ENCODE data around the gene PAK4. TPM values are rescaled to one million over a fixed set of nuclear protein-coding genes. Genes with fewer than 3 reads are reported as not detected.

The PAK4 gene
- total and polyA plus RNA-seq, 5 donors from 2014 or later, result 0.87 to 10.9 (median 1.8) TPM

DNA sequence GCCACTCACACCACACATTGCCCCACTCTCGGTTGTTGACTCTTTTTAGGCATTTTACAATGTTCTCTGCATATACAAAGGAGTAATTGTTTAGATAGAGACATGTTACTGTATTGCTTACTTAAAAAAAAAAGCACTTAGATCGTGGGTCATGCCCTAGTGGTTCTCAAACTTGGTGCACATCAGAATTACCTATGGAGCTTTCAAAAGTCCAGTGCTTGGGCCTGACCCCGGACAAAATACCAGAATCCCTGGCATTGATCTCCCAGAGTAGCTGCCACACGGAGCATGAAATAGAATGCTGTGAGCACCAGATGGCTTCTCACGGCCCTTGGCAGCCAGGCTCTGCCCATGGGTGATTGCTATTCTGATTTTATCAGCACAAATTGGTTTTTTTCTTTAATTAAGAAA, 21.4 kb upstream of the PAK4 start:
- Histone ChIP-seq H3K4me1 (ENCODE audit: control insufficient read depth, insufficient read depth, low read length, poor library complexity, severe bottlenecking) (no peaks in the 10 kb centered on the region), H3K36me3 (ENCODE audit: control insufficient read depth, insufficient read depth, low read length) (no peaks in the 10 kb centered on the region), H3K27me3 (ENCODE audit: control insufficient read depth, insufficient read depth, low read length) (no peaks in the 10 kb centered on the region), H3K9me3 (ENCODE audit: control insufficient read depth in 2 of 2, low read length in 2 of 2) (no peaks in the 10 kb centered on the region), H3K27ac (ENCODE audit: insufficient read depth, low read length, poor library complexity, severe bottlenecking) (no peak overlapping the region), H3K4me3 (ENCODE audit: low read depth, low read length) (no peak overlapping the region)
- H3K4me1 Mint-ChIP-seq, result peaks cover 0 to 2% (median under 1%) of the 10 kb centered on the region in 4 donors
- no peak overlapping the region for H3K27ac Mint-ChIP-seq
- ATAC-seq (ENCODE audit: low read depth in 2 of 2), result no peak
- no peak overlapping the region for H3K4me3 Mint-ChIP-seq
- H3K36me3 Mint-ChIP-seq, result no peaks in the 10 kb centered on the region
- peaks cover 0 to 2% (median 0%) of the 10 kb centered on the region in 7 donors for H3K9me3 Mint-ChIP-seq
- peaks cover 9% of the 10 kb centered on the region for H3K27me3 Mint-ChIP-seq
- DNase-seq, result no peak

DNA sequence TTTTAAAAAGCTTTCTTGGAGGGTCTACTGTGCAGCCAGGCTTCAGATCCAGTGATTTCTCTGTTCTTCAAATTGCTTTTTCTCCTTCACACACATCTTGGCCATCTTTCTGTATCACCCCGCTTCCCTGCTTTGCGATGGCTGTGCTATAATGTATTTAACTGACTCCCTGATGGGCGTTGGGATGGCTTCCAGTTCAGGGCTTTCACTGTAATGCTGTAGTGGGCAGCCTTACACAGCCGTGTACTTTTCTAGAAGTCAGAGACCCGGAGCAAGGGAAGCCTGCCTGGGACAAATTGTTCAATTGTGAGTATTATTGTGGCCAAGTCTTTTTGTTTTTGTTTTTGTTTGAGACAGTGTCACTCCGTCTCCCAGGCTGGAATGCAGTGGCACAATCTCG, 19.4 kb upstream of the PAK4 start:
- H3K4me3 Mint-ChIP-seq, result no peak overlapping the region
- Histone ChIP-seq H3K4me3 (ENCODE audit: low read depth, low read length) (no peak overlapping the region), H3K27me3 (ENCODE audit: control insufficient read depth, insufficient read depth, low read length) (no peaks in the 10 kb centered on the region), H3K9me3 (ENCODE audit: control insufficient read depth in 2 of 2, low read length in 2 of 2) (no peaks in the 10 kb centered on the region), H3K27ac (ENCODE audit: insufficient read depth, low read length, poor library complexity, severe bottlenecking) (no peak overlapping the region), H3K4me1 (ENCODE audit: control insufficient read depth, insufficient read depth, low read length, poor library complexity, severe bottlenecking) (peaks cover 7% of the 10 kb centered on the region), H3K36me3 (ENCODE audit: control insufficient read depth, insufficient read depth, low read length) (no peaks in the 10 kb centered on the region)
- no peak for ATAC-seq (ENCODE audit: low read depth in 2 of 2)
- peaks cover 15% of the 10 kb centered on the region for H3K27me3 Mint-ChIP-seq
- H3K36me3 Mint-ChIP-seq, result no peaks in the 10 kb centered on the region
- H3K27ac Mint-ChIP-seq, result peak overlapping the region in 1 of 3 donors; percentile 49
- DNase-seq, result no peak
- peaks cover 0 to 7% (median 5%) of the 10 kb centered on the region in 4 donors for H3K4me1 Mint-ChIP-seq
- H3K9me3 Mint-ChIP-seq, result peaks cover 0 to 2% (median 0%) of the 10 kb centered on the region in 7 donors

DNA sequence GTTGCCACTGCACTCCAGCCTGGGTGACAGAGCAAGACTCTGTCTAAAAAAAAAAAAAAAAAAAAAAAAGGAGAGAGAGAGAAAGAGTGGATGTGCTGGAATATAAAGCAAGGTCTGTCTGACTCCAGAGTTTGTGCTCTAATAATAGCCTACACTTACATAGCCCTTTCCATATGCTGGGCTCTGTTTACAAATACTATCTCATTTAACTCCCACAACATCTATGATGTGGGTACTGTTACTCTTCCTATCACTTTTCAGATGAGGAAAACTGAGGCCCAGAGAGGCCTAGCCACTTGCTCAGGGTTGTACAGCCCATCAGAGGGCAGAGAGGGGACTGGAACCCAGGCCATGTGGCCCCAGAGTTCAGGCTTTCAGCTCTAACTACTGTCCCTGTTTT, 15.9 kb upstream of the PAK4 start:
- peaks cover 0 to 7% (median 5%) of the 10 kb centered on the region in 4 donors for H3K4me1 Mint-ChIP-seq
- H3K9me3 ChIP-seq (ENCODE audit: control insufficient read depth in 2 of 2, low read length in 2 of 2), result no peaks in the 10 kb centered on the region
- H3K27me3 ChIP-seq (ENCODE audit: control insufficient read depth, insufficient read depth, low read length), result no peaks in the 10 kb centered on the region
- no peaks in the 10 kb centered on the region for H3K36me3 ChIP-seq (ENCODE audit: control insufficient read depth, insufficient read depth, low read length)
- H3K27ac Mint-ChIP-seq, result no peak overlapping the region
- peaks cover 15% of the 10 kb centered on the region for H3K27me3 Mint-ChIP-seq
- no peak for ATAC-seq (ENCODE audit: low read depth in 2 of 2)
- H3K4me3 ChIP-seq (ENCODE audit: low read depth, low read length), result no peak overlapping the region
- H3K9me3 Mint-ChIP-seq, result no peaks in the 10 kb centered on the region
- H3K36me3 Mint-ChIP-seq, result no peaks in the 10 kb centered on the region
- peaks cover 7% of the 10 kb centered on the region for H3K4me1 ChIP-seq (ENCODE audit: control insufficient read depth, insufficient read depth, low read length, poor library complexity, severe bottlenecking)
- no peak overlapping the region for H3K27ac ChIP-seq (ENCODE audit: insufficient read depth, low read length, poor library complexity, severe bottlenecking)
- DNase-seq, result no peak
- H3K4me3 Mint-ChIP-seq, result no peak overlapping the region

DNA sequence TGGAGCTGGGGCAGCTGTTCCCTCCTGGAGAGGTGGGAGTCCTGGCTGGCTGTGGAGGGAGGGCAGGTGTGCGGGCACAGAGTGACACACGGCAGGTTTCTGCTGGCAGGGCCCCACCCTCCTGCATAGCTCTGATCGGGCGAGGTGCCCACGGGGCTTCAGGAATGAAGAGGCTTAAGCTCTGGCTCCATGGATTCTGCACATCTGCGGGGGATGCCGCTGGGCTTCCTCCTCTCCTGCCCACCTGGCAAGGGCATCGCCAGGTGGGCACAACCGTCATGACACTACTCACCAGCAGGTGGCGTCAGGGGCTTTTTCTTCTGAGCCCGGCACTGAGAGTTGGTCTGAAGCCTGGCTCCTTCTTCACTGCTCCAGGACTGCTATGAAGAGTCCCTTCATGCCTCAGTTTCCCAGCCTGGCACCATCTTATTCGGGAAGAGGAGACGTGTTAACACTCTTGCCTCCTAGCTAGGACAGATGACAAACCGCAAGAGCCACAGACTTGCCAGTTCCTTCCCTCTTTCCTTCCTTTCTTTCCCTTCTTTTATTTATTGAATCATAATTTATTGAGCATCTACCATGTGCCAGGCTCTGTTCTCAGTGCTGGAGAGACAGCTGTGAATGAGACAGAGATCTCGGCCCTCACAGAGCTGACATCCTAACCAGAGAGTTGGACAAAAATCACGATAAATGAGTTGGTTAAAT, 15.2 kb upstream of the PAK4 start:
- H3K27me3 ChIP-seq (ENCODE audit: control insufficient read depth, insufficient read depth, low read length), result no peaks in the 10 kb centered on the region
- no peak overlapping the region for H3K27ac ChIP-seq (ENCODE audit: insufficient read depth, low read length, poor library complexity, severe bottlenecking)
- peaks cover 7% of the 10 kb centered on the region for H3K4me1 ChIP-seq (ENCODE audit: control insufficient read depth, insufficient read depth, low read length, poor library complexity, severe bottlenecking)
- no peaks in the 10 kb centered on the region for H3K36me3 Mint-ChIP-seq
- peaks cover 0 to 7% (median 5%) of the 10 kb centered on the region in 4 donors for H3K4me1 Mint-ChIP-seq
- H3K36me3 ChIP-seq (ENCODE audit: control insufficient read depth, insufficient read depth, low read length), result no peaks in the 10 kb centered on the region
- DNase-seq, result peak; percentile 52 to 67 (median 58)
- H3K27ac Mint-ChIP-seq, result peak overlapping the region; percentile 57 to 75 (median 64)
- peak; percentile 83 for ATAC-seq (ENCODE audit: low read depth in 2 of 2)
- H3K27me3 Mint-ChIP-seq, result peaks cover 15% of the 10 kb centered on the region
- H3K9me3 Mint-ChIP-seq, result no peaks in the 10 kb centered on the region
- H3K9me3 ChIP-seq (ENCODE audit: control insufficient read depth in 2 of 2, low read length in 2 of 2), result no peaks in the 10 kb centered on the region
- no peak overlapping the region for H3K4me3 ChIP-seq (ENCODE audit: low read depth, low read length)
- no peak overlapping the region for H3K4me3 Mint-ChIP-seq

DNA sequence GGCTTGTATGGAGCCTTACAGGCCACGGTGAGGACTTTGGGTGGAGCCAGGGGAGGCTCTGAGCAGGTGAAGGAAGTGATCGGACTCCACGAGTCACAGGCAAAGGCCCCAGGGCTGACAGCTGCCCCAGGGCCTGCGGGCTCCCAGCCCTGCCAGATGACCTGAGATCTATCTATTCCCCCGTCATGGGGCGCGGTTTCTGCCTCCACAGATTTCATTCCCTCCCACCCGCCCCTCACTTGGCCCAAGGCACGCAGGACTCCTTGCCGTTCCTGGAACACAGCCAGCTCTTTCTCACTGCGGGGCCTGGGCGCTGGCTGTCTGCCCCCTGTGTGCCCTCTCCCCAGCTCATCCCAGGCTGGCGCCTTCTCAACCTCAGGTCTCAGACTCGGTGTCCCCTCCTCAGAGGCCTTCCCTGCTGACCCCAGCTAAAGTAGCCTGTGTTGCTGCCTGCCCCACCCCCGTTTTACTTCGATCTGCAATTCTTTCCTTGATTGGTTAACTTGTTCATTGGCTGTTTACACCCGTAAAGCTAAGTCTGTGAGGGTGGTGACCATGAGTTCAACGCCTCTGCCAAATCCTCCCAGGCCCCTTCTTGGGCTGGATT, 13.9 kb upstream of the PAK4 start:
- H3K27ac Mint-ChIP-seq, result no peak overlapping the region

DNA sequence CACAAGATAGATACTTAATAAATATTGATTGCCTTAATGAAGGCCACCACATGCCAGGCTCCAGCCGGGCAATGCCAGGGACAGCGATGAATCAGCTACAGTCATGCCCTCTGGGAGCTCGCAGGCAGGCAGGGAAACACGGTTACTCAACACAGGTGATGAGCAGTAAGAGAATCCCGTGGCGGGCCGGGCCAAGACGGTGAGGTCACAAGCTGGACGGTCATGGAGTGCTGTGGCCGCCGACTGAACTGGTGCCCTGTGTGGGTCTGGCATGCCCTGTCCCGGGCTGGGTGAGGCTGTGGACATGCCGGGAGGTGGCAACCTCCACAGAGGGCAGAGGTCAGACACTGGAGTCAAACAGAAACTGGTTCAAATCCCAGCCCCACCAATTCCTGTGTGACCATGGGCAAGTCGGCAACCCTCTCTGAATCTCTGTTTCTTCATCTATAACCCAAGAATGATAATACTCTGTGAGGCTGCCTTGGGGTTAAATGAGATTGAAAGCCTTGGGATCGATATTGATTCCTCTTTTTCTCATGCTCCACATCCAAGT, 13.2 kb upstream of the PAK4 start:
- H3K4me1 Mint-ChIP-seq, result peaks cover 0 to 7% (median 5%) of the 10 kb centered on the region in 4 donors
- Histone ChIP-seq H3K4me3 (ENCODE audit: low read depth, low read length) (no peak overlapping the region), H3K27me3 (ENCODE audit: control insufficient read depth, insufficient read depth, low read length) (no peaks in the 10 kb centered on the region), H3K9me3 (ENCODE audit: control insufficient read depth in 2 of 2, low read length in 2 of 2) (no peaks in the 10 kb centered on the region), H3K4me1 (ENCODE audit: control insufficient read depth, insufficient read depth, low read length, poor library complexity, severe bottlenecking) (peaks cover 7% of the 10 kb centered on the region), H3K27ac (ENCODE audit: insufficient read depth, low read length, poor library complexity, severe bottlenecking) (no peak overlapping the region), H3K36me3 (ENCODE audit: control insufficient read depth, insufficient read depth, low read length) (no peaks in the 10 kb centered on the region)
- no peaks in the 10 kb centered on the region for H3K9me3 Mint-ChIP-seq
- ATAC-seq (ENCODE audit: low read depth in 2 of 2) (no peak), DNase-seq (no peak)
- no peaks in the 10 kb centered on the region for H3K36me3 Mint-ChIP-seq
- H3K27me3 Mint-ChIP-seq, result peaks cover 15% of the 10 kb centered on the region
- H3K4me3 Mint-ChIP-seq, result no peak overlapping the region
- H3K27ac Mint-ChIP-seq, result no peak overlapping the region

More for the DNA sequence above, 13.9 kb upstream of the PAK4 start:
- DNase-seq (no peak), ATAC-seq (ENCODE audit: low read depth in 2 of 2) (no peak)
- Histone ChIP-seq H3K36me3 (ENCODE audit: control insufficient read depth, insufficient read depth, low read length) (no peaks in the 10 kb centered on the region), H3K27ac (ENCODE audit: insufficient read depth, low read length, poor library complexity, severe bottlenecking) (no peak overlapping the region), H3K9me3 (ENCODE audit: control insufficient read depth in 2 of 2, low read length in 2 of 2) (no peaks in the 10 kb centered on the region), H3K4me3 (ENCODE audit: low read depth, low read length) (no peak overlapping the region), H3K4me1 (ENCODE audit: control insufficient read depth, insufficient read depth, low read length, poor library complexity, severe bottlenecking) (peaks cover 7% of the 10 kb centered on the region), H3K27me3 (ENCODE audit: control insufficient read depth, insufficient read depth, low read length) (no peaks in the 10 kb centered on the region)
- Mint-ChIP-seq H3K36me3 (no peaks in the 10 kb centered on the region), H3K9me3 (no peaks in the 10 kb centered on the region), H3K4me1 (peaks cover 0 to 7% (median 5%) of the 10 kb centered on the region in 4 donors), H3K27me3 (peaks cover 15% of the 10 kb centered on the region), H3K4me3 (no peak overlapping the region)

DNA sequence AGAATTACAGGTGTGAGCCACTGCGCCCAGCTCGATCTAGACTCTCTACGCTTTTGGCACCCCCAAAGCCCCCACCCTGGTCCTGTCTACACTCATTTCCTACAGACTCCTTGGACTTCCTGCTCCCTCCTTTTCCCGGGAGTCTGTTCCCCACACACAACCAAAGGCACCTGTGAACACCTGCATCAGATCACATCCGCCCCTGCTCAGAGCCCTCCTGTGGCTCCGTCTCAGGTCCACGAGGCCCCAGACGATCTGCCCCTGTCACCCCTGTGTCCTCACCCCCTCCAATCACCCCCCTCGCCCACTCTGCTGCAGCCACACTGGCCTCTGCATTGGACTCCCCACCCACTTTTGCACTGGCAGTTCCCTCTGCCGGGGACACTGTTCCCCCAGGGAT, 12.4 kb upstream of the PAK4 start:
- Histone ChIP-seq H3K36me3 (ENCODE audit: control insufficient read depth, insufficient read depth, low read length) (no peaks in the 10 kb centered on the region), H3K27ac (ENCODE audit: insufficient read depth, low read length, poor library complexity, severe bottlenecking) (no peak overlapping the region), H3K9me3 (ENCODE audit: control insufficient read depth in 2 of 2, low read length in 2 of 2) (no peaks in the 10 kb centered on the region), H3K4me1 (ENCODE audit: control insufficient read depth, insufficient read depth, low read length, poor library complexity, severe bottlenecking) (peaks cover 7% of the 10 kb centered on the region), H3K27me3 (ENCODE audit: control insufficient read depth, insufficient read depth, low read length) (no peaks in the 10 kb centered on the region), H3K4me3 (ENCODE audit: low read depth, low read length) (no peak overlapping the region)
- no peak for DNase-seq
- Mint-ChIP-seq H3K27me3 (peaks cover 15% of the 10 kb centered on the region), H3K9me3 (no peaks in the 10 kb centered on the region), H3K4me1 (peaks cover 0 to 7% (median 5%) of the 10 kb centered on the region in 4 donors), H3K36me3 (no peaks in the 10 kb centered on the region), H3K27ac (no peak overlapping the region), H3K4me3 (no peak overlapping the region)
- ATAC-seq (ENCODE audit: low read depth in 2 of 2), result no peak

All from CD4-positive, CD25-positive, alpha-beta regulatory T cell (primary cell).